K562 (cell line): ENCODE measurements around the gene RAB25. TPM values are rescaled to one million over a fixed set of nuclear protein-coding genes. Genes with fewer than 3 reads are reported as not detected.

Experiments used
- NR2F6 ChIP-seq: fragments of 450-650 bp; formaldehyde crosslinking; IDR thresholded peaks from 2 replicates; pipeline ENCODE4 v1.4.0; 2020; ENCODE audit warnings: mild to moderate bottlenecking
- PML ChIP-seq: IDR thresholded peaks from 2 replicates; pipeline ENCODE4 v1.6.1; 2012; ENCODE audit warnings: low read length, inconsistent platforms
- POLR2G ChIP-seq: fragments of 200-400 bp; formaldehyde crosslinking; IDR thresholded peaks from 2 replicates; pipeline ENCODE4 v1.6.1; 2017; ENCODE audit warnings: low read depth, mild to moderate bottlenecking, antibody characterized with exemption, low read length, moderate library complexity
- RB1 ChIP-seq: fragments of 450-650 bp; IDR thresholded peaks from 2 replicates; pipeline ENCODE4 v1.6.1; 2017; ENCODE audit warnings: low read depth, mild to moderate bottlenecking
- RUNX1 ChIP-seq: sonication (generic); IDR thresholded peaks from 2 replicates; pipeline ENCODE4 v1.6.1; 2016; ENCODE audit warnings: antibody characterized with exemption, low read depth
- SMARCE1 ChIP-seq: fragments of 450-650 bp; IDR thresholded peaks from 2 replicates; pipeline ENCODE4 v1.7.1; 2016; ENCODE audit warnings: mild to moderate bottlenecking
- polyA plus RNA-seq, 8 experiments: library from polyadenylated mRNA; depleted of rRNA in 4 of 8; stranded (reverse) in 5 of 8; unstranded in 3 of 8; fragments of >200 nt; fragmentation: Nextera tagmentation in 2 of 8; fragmentation: Illumina TruSeq in 1 of 8; extraction: Ambion mirVana in 2 of 8; extraction: Trizol in 1 of 8; gene quantifications; 2 replicates each; pipeline versions ENCODE4 v1.2.1 to v1.2.3, GENCODE V29; 2011 to 2014; ENCODE audit warnings: inconsistent platforms in 1 of 8, missing spikeins in 1 of 8
- total RNA-seq, 7 experiments: library from RNA; depleted of rRNA in 6 of 7; stranded (reverse); fragments of >200 nt in 6 of 7; fragmentation: Illumina TruSeq in 2 of 7; extraction: Trizol in 2 of 7; gene quantifications; 2 replicates each; pipeline versions ENCODE4 v1.2.1 to v1.2.3, GENCODE V29; 2011 to 2021; ENCODE audit warnings: low replicate concordance in 1 of 7
- TF ChIP-seq, protein P1 (sequence below), 2 experiments: fragments of 450-650 bp; IDR thresholded peaks; 2 replicates each; pipeline ENCODE4 v1.6.1; 2016; ENCODE audit warnings: mild to moderate bottlenecking in 2 of 2, borderline replicate concordance in 1 of 2, low read depth in 1 of 2, moderate library complexity in 1 of 2
- TF ChIP-seq, protein P2 (sequence below), 2 experiments: fragments of 450-650 bp; IDR thresholded peaks; 2 replicates each; pipeline ENCODE4 v1.6.1; 2018; ENCODE audit warnings: mild to moderate bottlenecking in 2 of 2, low read depth in 1 of 2; ENCODE audit not compliant: partially characterized antibody in 2 of 2
- TF ChIP-seq, protein P3 (sequence below): fragments of 200-800 bp; sonication (Bioruptor generic); IDR thresholded peaks from 2 replicates; pipeline ENCODE4 v1.6.1; 2017; ENCODE audit warnings: missing genetic modification characterization, missing compliant biosample characterization
- TF ChIP-seq, protein P4 (sequence below), 2 experiments: fragments of 450-650 bp in 1 of 2; sonication (generic) in 1 of 2; formaldehyde crosslinking in 1 of 2; IDR thresholded peaks in 1 of 2; conservative IDR thresholded peaks in 1 of 2; 2 replicates each; pipeline versions ENCODE4 v1.6.1 to v1.8.1; 2016 to 2023; ENCODE audit warnings: mild to moderate bottlenecking in 2 of 2, moderate library complexity in 2 of 2, inconsistent platforms in 1 of 2, missing genetic modification reagents in 1 of 2

Gene RAB25
- total and polyA plus RNA-seq, 9 of the 15 experiments (the other 6 are each of a cell fraction or from before 2014, with no cell fraction given): 0.10 to 0.27 (median 0.13) TPM; not detected in 6

DNA sequence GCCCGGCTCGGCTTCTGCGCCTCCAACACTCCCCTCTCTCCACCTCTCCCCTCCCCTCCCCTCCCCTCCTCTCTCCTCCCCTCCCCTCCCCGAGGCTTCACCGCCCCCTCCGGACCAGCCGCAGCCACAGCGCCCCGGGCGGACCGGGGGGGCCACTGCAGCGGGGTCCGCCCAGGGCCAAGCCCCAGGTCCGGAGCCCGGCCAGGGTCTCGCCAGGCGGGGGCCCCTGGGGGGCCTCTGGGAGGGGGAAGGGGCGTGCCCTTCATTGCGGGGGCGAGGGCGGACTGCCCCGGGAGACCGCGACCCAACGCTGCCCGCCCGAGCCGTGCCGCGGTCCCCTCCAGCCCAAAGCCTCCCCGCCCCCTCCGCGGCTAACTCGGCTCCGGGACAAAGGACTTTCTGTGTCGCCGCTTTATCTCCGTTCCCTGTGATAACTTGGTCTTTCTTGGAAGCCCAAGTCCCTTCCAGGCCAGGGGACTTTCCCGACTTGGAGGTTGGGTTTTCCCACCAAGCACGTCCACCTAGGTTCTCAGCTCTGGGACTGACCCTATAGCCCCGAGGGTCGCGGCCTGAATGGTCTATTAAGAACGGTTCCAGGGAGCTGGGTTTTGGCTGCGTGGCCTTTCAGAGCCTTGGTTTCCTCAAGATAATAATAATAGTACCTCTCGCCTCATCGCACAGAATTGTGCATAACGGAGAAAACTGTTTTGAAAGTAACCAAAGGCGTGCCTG, 7.0 kb upstream of the RAB25 start, which contains the start of gene UBQLN4 (continued):
- TF ChIP-seq, protein P1, sequence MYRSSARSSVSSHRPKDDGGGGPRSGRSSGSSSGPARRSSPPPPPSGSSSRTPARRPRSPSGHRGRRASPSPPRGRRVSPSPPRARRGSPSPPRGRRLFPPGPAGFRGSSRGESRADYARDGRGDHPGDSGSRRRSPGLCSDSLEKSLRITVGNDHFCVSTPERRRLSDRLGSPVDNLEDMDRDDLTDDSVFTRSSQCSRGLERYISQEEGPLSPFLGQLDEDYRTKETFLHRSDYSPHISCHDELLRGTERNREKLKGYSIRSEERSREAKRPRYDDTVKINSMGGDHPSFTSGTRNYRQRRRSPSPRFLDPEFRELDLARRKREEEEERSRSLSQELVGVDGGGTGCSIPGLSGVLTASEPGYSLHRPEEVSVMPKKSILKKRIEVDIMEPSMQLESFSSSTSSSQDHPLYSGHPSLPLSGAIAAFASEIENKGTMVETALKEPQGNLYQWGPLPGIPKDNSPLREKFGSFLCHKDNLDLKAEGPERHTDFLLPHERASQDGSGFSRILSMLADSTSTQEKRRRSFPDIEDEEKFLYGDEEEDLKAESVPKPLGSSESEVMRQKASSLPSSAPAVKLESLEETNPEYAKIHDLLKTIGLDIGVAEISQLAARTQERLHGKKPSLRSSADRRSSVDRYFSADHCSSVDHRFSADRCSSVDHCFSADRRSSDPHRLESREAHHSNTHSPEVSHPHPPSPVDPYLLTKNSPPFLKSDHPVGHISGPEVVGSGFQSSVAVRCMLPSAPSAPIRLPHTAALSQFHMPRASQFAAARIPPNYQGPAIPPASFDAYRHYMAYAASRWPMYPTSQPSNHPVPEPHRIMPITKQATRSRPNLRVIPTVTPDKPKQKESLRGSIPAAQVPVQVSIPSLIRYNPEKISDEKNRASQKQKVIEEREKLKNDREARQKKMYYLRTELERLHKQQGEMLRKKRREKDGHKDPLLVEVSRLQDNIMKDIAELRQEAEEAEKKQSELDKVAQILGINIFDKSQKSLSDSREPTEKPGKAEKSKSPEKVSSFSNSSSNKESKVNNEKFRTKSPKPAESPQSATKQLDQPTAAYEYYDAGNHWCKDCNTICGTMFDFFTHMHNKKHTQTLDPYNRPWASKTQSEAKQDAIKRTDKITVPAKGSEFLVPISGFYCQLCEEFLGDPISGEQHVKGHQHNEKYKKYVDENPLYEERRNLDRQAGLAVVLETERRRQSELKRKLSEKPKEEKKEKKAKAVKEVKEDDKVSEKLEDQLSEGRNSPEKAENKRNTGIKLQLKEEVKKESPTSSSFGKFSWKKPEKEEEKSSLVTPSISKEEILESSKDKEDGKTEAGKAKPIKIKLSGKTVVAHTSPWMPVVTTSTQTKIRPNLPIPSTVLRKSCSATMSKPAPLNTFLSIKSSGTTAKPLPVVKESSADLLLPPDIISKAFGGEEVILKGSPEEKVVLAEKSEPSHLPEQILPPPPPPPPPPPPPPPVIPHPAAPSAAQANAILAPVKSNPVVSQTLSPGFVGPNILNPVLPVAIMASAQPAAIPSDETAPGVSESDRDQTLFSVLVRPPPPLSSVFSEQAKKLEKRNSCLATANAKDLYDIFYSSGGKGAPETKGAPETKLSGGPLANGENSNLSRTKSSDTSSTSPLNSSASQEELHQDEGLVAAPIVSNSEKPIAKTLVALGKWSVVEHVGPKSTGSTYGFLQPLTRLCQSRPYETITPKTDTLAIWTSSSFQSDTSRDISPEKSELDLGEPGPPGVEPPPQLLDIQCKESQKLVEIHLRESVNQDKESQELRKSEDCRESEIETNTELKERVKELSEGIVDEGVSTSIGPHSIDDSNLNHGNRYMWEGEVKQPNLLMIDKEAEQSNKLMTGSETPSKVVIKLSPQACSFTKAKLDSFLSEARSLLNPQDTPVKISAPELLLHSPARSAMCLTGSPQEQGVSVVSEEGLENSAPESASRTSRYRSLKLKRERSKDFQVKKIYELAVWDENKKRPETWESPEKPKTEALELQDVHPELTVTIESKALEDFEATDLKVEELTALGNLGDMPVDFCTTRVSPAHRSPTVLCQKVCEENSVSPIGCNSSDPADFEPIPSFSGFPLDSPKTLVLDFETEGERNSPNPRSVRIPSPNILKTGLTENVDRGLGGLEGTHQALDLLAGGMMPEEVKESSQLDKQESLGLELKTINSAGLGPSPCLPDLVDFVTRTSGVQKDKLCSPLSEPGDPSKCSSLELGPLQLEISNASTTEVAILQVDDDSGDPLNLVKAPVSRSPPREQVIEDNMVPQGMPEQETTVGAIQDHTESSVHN (IDR thresholded peaks at IDR 0.05; ENCODE audit: borderline replicate concordance in 1 of 2, low read depth in 1 of 2): peak in 1 of 2 experiments; percentile 25; a peak in 1 of 4 replicates
- TF ChIP-seq NR2F6 (CRISPR knock-in tag) (0 out of 2 replicates have a peak, but pooled peaks have one; percentile 75), RB1 (0 out of 2 replicates have a peak, but pooled peaks have one; percentile 49), RUNX1 (no peak), PML (peak; percentile 63), SMARCE1 (peak; percentile 19; the same call in 1 of the 2 replicates), POLR2G (peak; percentile 61)
- TF ChIP-seq, protein P2, sequence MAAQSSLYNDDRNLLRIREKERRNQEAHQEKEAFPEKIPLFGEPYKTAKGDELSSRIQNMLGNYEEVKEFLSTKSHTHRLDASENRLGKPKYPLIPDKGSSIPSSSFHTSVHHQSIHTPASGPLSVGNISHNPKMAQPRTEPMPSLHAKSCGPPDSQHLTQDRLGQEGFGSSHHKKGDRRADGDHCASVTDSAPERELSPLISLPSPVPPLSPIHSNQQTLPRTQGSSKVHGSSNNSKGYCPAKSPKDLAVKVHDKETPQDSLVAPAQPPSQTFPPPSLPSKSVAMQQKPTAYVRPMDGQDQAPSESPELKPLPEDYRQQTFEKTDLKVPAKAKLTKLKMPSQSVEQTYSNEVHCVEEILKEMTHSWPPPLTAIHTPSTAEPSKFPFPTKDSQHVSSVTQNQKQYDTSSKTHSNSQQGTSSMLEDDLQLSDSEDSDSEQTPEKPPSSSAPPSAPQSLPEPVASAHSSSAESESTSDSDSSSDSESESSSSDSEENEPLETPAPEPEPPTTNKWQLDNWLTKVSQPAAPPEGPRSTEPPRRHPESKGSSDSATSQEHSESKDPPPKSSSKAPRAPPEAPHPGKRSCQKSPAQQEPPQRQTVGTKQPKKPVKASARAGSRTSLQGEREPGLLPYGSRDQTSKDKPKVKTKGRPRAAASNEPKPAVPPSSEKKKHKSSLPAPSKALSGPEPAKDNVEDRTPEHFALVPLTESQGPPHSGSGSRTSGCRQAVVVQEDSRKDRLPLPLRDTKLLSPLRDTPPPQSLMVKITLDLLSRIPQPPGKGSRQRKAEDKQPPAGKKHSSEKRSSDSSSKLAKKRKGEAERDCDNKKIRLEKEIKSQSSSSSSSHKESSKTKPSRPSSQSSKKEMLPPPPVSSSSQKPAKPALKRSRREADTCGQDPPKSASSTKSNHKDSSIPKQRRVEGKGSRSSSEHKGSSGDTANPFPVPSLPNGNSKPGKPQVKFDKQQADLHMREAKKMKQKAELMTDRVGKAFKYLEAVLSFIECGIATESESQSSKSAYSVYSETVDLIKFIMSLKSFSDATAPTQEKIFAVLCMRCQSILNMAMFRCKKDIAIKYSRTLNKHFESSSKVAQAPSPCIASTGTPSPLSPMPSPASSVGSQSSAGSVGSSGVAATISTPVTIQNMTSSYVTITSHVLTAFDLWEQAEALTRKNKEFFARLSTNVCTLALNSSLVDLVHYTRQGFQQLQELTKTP (IDR thresholded peaks at IDR 0.05; ENCODE audit: low read depth in 1 of 2, partially characterized antibody in 2 of 2): no peak
- TF ChIP-seq, protein P3, sequence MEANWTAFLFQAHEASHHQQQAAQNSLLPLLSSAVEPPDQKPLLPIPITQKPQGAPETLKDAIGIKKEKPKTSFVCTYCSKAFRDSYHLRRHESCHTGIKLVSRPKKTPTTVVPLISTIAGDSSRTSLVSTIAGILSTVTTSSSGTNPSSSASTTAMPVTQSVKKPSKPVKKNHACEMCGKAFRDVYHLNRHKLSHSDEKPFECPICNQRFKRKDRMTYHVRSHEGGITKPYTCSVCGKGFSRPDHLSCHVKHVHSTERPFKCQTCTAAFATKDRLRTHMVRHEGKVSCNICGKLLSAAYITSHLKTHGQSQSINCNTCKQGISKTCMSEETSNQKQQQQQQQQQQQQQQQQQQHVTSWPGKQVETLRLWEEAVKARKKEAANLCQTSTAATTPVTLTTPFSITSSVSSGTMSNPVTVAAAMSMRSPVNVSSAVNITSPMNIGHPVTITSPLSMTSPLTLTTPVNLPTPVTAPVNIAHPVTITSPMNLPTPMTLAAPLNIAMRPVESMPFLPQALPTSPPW (CRISPR knock-in tag): peak; percentile 95
- TF ChIP-seq, protein P4, sequence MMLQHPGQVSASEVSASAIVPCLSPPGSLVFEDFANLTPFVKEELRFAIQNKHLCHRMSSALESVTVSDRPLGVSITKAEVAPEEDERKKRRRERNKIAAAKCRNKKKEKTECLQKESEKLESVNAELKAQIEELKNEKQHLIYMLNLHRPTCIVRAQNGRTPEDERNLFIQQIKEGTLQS (IDR thresholded peaks at IDR 0.05): no peak
- TF ChIP-seq, protein P4 (CRISPR knock-in tag; conservative IDR thresholded peaks at IDR 0.05): 0 out of 2 replicates have a peak, but pooled peaks have one; percentile 64
